GM12874 (cell line): ENCODE data around the gene SMIM32.
A peak's percentile ranks its signal among the peaks of the same experiment; 100 is the strongest.

Source experiments
- TF ChIP-seq, protein P1 (sequence below): IDR thresholded peaks from 2 replicates; pipeline ENCODE4 v1.5.1; 2011; ENCODE audit warnings: low read depth, mild to moderate bottlenecking, control low read depth, low read length, moderate library complexity; ENCODE audit not compliant: insufficient read depth

The SMIM32 gene

DNA sequence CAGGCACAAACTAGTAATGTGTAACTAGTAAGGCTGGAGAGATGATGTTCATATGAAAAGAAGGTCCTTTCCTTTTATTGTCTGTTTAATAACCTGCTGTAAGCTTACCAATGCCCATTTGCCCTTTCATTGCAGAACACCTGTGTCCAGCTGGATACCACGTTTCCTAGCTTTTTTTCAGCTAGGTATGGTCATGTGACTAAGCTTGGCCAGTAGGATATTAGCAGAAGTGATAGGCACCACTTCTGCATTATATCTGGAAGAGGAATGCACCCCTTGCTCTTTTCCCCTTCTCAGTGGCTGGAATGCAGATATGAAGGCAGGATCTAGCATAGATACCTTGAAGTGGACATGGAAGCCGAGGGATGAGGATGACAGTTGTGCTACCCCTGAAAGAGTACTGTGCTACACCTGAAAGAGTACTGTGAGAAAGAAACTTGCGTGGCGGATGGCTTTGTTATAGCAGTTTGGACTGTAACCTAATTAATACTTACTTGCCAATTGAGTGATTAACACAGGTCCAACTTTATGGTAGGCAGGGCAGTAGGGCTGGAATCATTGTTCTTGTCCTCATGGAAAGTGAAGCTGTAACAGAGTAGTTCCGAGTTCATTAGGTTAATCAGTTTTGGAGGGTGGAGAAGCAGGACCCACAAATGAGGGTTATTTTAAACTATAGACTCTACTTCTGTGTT is 6.8 kb downstream of the SMIM32 start:
- TF ChIP-seq, protein P1, sequence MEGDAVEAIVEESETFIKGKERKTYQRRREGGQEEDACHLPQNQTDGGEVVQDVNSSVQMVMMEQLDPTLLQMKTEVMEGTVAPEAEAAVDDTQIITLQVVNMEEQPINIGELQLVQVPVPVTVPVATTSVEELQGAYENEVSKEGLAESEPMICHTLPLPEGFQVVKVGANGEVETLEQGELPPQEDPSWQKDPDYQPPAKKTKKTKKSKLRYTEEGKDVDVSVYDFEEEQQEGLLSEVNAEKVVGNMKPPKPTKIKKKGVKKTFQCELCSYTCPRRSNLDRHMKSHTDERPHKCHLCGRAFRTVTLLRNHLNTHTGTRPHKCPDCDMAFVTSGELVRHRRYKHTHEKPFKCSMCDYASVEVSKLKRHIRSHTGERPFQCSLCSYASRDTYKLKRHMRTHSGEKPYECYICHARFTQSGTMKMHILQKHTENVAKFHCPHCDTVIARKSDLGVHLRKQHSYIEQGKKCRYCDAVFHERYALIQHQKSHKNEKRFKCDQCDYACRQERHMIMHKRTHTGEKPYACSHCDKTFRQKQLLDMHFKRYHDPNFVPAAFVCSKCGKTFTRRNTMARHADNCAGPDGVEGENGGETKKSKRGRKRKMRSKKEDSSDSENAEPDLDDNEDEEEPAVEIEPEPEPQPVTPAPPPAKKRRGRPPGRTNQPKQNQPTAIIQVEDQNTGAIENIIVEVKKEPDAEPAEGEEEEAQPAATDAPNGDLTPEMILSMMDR, result no peak

GRCh38 chr5:136182618-136183017 is 10.3 kb downstream of the SMIM32 start:
- TF ChIP-seq, protein P1, result no peak

GRCh38 chr5:136174021-136174659 is 18.8 kb downstream of the SMIM32 start:
- TF ChIP-seq, protein P1, result peak; percentile 60

DNA sequence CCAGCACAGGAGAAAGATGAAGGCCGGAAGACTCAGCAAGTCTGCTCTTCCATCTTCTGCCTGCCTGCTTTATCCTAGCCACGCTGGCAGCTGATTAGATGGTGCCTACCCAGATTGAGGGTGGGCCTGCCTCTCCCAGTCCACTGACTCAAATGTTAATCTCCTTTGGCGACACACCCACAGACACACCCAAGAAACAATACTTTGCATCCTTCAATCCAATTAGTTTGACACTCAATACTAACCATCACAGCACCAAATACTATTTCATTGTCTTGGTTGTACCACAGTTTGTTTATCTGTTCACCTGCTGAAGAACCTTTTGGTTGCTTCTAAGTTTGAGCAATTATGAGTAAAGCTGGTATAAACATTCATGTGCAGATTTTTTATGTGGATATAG is 23.7 kb downstream of the SMIM32 start:
- TF ChIP-seq, protein P1, result no peak

- TF ChIP-seq, protein P1, result no peak
Observed at GRCh38 chr5:136166909-136167308, 26.1 kb downstream of the SMIM32 start.

GRCh38 chr5:136164226-136164625 is 28.7 kb downstream of the SMIM32 start:
- TF ChIP-seq, protein P1, result no peak

DNA sequence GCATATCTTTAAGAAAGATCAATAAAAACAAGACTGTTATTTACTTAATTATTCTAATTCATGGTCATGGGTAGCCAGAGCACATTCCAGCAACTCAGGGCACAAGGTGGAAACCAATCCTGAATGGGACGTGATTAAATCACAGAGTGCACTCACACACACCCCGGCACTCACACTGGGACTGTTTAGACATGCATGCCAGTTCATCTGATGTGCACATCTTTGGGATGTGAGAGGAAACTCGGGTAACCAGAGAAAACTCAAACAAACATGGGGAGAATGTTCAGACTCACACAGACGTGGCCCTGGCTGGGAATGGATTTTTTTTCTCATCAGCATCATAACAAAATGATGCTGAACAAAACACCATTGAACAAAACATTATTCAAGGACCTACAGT is 31.0 kb downstream of the SMIM32 start:
- TF ChIP-seq, protein P1, result no peak
